Measurements from ENCODE around the gene LHCGR.

DNA sequence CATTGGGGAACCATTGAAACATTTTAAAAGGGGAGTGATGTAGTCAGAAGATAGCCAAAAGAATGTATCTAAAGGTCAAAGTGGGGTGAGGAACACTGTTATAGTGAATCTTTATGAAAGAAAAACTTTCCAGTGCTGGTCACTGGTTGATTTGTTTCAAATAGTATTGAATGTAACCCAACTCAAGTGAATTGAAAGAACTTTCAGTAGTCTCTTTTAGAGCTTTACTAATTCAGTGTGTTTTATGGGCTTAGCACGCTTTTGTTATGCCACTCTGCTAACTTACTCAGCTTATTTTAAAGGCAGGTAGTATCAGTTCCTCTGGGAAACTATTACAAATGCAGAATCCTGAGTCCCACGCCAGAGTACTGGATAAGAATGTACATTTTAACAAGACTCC, 80.6 kb downstream of the LHCGR start:
- TF ChIP-seq, protein P1, sequence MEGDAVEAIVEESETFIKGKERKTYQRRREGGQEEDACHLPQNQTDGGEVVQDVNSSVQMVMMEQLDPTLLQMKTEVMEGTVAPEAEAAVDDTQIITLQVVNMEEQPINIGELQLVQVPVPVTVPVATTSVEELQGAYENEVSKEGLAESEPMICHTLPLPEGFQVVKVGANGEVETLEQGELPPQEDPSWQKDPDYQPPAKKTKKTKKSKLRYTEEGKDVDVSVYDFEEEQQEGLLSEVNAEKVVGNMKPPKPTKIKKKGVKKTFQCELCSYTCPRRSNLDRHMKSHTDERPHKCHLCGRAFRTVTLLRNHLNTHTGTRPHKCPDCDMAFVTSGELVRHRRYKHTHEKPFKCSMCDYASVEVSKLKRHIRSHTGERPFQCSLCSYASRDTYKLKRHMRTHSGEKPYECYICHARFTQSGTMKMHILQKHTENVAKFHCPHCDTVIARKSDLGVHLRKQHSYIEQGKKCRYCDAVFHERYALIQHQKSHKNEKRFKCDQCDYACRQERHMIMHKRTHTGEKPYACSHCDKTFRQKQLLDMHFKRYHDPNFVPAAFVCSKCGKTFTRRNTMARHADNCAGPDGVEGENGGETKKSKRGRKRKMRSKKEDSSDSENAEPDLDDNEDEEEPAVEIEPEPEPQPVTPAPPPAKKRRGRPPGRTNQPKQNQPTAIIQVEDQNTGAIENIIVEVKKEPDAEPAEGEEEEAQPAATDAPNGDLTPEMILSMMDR (conservative IDR thresholded peaks at IDR 0.05; ENCODE audit: low read length) = no peak
- TF ChIP-seq EZH2phosphoT487 (IDR thresholded peaks at IDR 0.05; ENCODE audit: borderline replicate concordance, low read depth, low read length) = no peak
